ENCODE data around the gene CPLX4. TPM values are rescaled to one million over a fixed set of nuclear protein-coding genes. Genes with fewer than 3 reads are reported as not detected.

The CPLX4 gene, protein sequence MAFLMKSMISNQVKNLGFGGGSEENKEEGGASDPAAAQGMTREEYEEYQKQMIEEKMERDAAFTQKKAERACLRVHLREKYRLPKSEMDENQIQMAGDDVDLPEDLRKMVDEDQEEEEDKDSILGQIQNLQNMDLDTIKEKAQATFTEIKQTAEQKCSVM
- not detected in 2 replicates for total RNA-seq

DNA sequence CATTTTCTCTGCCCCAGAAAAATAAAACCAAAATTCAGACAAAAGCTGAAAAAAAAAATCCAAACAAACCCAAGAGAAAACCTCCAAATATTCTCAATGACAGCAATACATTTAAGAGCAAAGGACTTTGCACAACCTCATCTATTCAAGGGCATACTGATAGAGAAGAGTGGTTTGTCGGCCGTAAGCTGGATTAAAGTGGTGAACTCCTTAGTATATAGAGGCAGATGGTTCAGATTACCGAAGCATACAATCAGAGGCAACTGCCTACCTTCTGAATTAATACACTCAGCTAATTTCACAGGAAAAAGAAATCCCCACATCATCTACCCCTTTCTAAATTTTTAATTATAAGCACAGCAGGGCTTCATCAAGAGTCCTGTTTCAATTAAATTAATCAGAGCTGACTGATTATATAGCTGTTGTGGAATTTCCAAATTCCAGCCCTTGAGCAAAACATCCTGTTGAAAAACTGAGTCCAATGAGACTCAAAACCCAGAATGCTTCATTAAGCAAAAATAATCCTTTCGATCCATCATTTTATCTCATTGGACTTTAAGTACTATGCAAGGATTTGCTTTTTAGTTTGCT lies at the start of gene CPLX4:
TSS of gene CPLX4 (minus strand) at position 190 of the 591 bp plus-strand sequence. CDS start at position 3, 187 bp downstream.

DNA sequence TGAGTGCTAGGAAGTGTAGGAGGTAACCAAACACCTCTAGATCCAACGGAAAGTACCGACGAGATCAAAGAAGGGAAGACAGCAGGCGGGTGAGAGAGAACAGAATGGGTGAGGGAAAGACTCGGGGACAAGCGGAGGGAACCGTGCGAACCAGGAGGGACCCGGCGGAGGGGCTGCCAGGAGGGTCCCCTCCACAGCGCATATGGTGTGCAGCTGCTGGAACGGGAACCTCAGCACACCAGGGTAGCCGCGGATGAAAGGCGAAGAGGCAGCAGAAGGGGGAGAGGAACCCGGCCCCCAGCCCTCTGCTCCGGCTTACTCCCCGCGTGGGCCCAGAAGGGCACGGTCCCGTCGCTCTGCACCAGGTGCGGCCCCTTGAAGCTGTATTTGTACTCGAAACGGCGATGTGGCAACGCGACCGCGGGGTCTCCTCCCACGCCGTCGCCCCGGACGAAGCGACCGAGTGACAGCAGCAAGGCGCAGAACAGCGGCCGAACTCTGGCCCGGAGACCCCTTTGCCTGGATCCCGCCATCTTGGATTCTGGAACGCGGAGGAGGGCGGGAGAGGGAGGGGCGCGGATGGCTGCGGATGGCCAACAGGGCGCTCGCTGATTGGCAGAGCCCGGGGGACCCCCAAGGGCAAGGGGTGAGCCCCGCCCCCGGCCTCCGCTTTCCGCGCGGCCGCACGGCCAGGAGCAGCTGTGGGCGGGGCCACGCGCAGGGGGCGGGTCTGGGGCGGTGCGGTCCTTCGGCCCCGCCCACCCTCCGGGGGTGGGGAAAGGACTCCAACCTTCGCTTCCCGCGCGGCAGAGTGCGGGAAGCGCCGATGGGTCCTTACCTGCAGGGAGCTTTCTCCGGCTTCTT lies 40.5 kb upstream of the CPLX4 start, which contains the start of gene LMAN1:
TSS of gene LMAN1 (minus strand) at position 554 of the 864 bp plus-strand sequence. CDS start at position 533, 21 bp downstream.

GRCh38 chr18:59272891-59273758 lies 45.3 kb downstream of the CPLX4 start, which contains the start of gene RAX:
Gene RAX (minus strand): TSS chr18:59273454. CDS start chr18:59273206, 248 bp downstream.

Other genes with a start within 250 kb of the CPLX4 start
- 22.3 and 24.1 TPM in 2 replicates for gene SEC11C, start 178.8 kb downstream of the CPLX4 start, total RNA-seq
- not detected in 2 replicates for gene GRP, start 98.5 kb downstream of the CPLX4 start, total RNA-seq
- not detected in 2 replicates for gene RAX, start 45.2 kb downstream of the CPLX4 start, total RNA-seq
- gene LMAN1, start 40.6 kb upstream of the CPLX4 start, total RNA-seq: 207 and 220 TPM in 2 replicates